Glutamatergic neuron (in vitro differentiated cells): ENCODE measurements around the gene PAPSS1. TPM values are rescaled to one million over a fixed set of nuclear protein-coding genes. Genes with fewer than 3 reads are reported as not detected.

Experiments
- DNase-seq: peaks from one replicate; pipeline ENCODE4 v3.0.0; 2022
- H3K27ac Mint-ChIP-seq: one replicate; pipeline ENCODE4 v1.8.0; 2020; ENCODE audit warnings: mild to moderate bottlenecking, mixed read lengths, inconsistent platforms; ENCODE audit not compliant: unreplicated experiment
- H3K27me3 Mint-ChIP-seq: one replicate; pipeline ENCODE4 v1.8.0; 2020; ENCODE audit warnings: mild to moderate bottlenecking, moderate library complexity, mixed read lengths, inconsistent platforms; ENCODE audit not compliant: unreplicated experiment
- H3K36me3 Mint-ChIP-seq: one replicate; pipeline ENCODE4 v1.8.0; 2020; ENCODE audit warnings: mild to moderate bottlenecking, mixed read lengths, inconsistent platforms; ENCODE audit not compliant: unreplicated experiment
- H3K4me1 Mint-ChIP-seq: one replicate; pipeline ENCODE4 v1.8.0; 2020; ENCODE audit warnings: mild to moderate bottlenecking, low read depth, mixed read lengths, inconsistent platforms; ENCODE audit not compliant: unreplicated experiment
- H3K4me3 Mint-ChIP-seq: one replicate; pipeline ENCODE4 v1.8.0; 2020; ENCODE audit warnings: mild to moderate bottlenecking, mixed read lengths, inconsistent platforms; ENCODE audit not compliant: unreplicated experiment
- H3K9me3 Mint-ChIP-seq: one replicate; pipeline ENCODE4 v1.8.0; 2020; ENCODE audit warnings: mild to moderate bottlenecking, moderate library complexity, mixed read lengths, inconsistent platforms; ENCODE audit not compliant: unreplicated experiment
- total RNA-seq: library from RNA; stranded (reverse); fragmentation: NEBNext Ultra II Directional; extraction: Animal tissue kit (Norgen Biotek cat#: 25700); gene quantifications from one replicate; pipeline ENCODE4 v1.2.1, GENCODE V29; 2021; ENCODE audit not compliant: unreplicated experiment
- TF ChIP-seq, protein P1 (sequence below): fragments of 200-600 bp; sonication (generic); IDR thresholded peaks from one replicate; pipeline ENCODE4 v1.5.0; 2021; ENCODE audit not compliant: partially characterized antibody, unreplicated experiment

PAPSS1 gene
- total RNA-seq, 1 donor from 2014 or later: 105 TPM

DNA sequence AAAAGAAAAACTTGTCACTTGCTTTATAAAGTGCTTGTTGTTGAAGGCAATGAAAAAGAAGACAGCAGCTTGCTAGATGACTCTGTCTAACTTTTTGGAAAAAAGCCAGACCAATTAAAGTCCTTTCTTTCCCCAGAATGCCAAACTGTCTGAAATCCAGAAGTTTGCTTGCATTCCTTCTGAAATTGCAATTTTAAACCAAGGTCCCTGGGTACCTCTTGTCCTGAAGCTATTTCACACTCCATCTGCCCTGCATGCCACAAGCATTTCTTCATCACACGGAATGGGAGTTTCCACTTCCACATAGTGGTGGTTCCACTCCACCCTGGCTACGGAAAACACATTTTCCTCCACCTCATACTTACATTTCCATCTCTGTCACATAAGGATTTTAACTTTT lies 101.0 kb downstream of the PAPSS1 start:
- H3K9me3 Mint-ChIP-seq: no peaks in the 10 kb centered on the region
- H3K4me3 Mint-ChIP-seq: no peak overlapping the region
- no peaks in the 10 kb centered on the region for H3K27me3 Mint-ChIP-seq
- peaks cover 6% of the 10 kb centered on the region for H3K4me1 Mint-ChIP-seq
- TF ChIP-seq, protein P1, sequence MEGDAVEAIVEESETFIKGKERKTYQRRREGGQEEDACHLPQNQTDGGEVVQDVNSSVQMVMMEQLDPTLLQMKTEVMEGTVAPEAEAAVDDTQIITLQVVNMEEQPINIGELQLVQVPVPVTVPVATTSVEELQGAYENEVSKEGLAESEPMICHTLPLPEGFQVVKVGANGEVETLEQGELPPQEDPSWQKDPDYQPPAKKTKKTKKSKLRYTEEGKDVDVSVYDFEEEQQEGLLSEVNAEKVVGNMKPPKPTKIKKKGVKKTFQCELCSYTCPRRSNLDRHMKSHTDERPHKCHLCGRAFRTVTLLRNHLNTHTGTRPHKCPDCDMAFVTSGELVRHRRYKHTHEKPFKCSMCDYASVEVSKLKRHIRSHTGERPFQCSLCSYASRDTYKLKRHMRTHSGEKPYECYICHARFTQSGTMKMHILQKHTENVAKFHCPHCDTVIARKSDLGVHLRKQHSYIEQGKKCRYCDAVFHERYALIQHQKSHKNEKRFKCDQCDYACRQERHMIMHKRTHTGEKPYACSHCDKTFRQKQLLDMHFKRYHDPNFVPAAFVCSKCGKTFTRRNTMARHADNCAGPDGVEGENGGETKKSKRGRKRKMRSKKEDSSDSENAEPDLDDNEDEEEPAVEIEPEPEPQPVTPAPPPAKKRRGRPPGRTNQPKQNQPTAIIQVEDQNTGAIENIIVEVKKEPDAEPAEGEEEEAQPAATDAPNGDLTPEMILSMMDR: no peak
- no peaks in the 10 kb centered on the region for H3K36me3 Mint-ChIP-seq
- no peak for DNase-seq
- no peak overlapping the region for H3K27ac Mint-ChIP-seq

DNA sequence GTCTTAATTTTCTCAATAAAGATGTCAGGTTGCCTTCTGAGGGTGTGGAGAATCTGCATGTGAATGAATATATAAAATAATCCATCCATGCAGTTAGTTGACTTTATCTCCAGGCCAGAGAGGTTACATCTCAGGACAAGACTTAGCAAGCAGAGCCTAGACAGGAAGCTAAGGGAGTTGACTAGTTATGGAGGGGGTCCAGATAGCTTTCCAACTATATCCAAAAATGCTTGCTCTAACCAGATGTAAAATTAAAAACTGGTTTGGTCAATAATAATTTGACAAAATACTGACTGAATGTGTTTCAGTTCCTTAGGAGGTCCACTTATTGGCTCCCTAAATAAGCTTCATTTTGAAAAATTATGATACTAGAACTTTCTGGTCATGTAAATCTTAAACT lies 101.4 kb downstream of the PAPSS1 start:
- no peaks in the 10 kb centered on the region for H3K36me3 Mint-ChIP-seq
- peak overlapping the region; percentile 16 for H3K27ac Mint-ChIP-seq
- no peaks in the 10 kb centered on the region for H3K9me3 Mint-ChIP-seq
- H3K4me1 Mint-ChIP-seq: peaks cover 6% of the 10 kb centered on the region
- DNase-seq: no peak
- no peak overlapping the region for H3K4me3 Mint-ChIP-seq
- TF ChIP-seq, protein P1: no peak
- no peaks in the 10 kb centered on the region for H3K27me3 Mint-ChIP-seq

DNA sequence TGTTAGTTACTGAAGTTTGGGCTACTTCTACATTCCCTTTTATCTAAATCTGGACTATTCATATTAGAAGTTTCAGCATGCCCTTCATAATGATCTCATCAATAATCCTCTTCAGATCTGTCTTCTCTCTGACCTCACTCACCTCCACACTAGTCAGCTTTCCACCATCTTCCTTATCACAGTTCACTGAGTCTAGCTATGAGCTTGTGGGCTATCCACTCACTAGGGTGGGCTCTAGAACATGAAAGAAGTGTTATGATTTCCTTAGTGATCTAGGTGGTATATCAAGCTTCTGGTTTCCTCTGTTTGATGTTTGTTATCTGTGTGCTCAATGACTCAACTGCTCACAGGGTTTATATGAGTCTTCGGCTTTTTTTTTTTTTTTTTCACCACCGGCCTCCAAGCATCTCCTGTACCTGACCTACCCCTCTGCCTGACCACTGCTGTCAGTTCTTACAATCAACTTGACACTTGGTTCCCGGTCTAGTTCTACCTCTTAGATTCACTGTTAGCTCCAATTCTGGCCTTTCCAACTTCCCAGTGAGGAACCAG lies 103.1 kb downstream of the PAPSS1 start:
- Mint-ChIP-seq H3K4me3 (no peak overlapping the region), H3K4me1 (peaks cover 6% of the 10 kb centered on the region), H3K27me3 (no peaks in the 10 kb centered on the region), H3K9me3 (no peaks in the 10 kb centered on the region), H3K27ac (no peak overlapping the region), H3K36me3 (peaks cover 6% of the 10 kb centered on the region)
- no peak for DNase-seq
- TF ChIP-seq, protein P1: no peak

DNA sequence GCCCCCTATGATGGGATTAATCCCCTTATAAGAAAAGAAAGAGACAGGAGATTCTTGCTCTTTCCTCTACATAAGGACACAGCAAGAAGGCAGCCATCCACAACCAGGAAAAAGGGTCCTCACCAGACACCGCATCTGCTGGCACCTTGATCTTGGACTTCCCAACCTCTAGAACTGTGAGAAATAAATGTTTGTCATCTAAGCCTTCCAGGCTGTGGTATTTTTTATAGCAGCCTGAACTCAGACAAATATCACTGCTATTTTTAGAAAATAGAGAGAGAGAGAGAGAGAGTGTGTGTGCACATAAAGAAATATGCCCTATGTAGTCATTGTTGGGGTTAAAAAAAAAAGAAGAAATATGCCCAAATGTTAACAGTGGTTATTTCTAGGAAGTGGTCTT lies 104.2 kb downstream of the PAPSS1 start:
- H3K36me3 Mint-ChIP-seq: peaks cover 6% of the 10 kb centered on the region

DNA sequence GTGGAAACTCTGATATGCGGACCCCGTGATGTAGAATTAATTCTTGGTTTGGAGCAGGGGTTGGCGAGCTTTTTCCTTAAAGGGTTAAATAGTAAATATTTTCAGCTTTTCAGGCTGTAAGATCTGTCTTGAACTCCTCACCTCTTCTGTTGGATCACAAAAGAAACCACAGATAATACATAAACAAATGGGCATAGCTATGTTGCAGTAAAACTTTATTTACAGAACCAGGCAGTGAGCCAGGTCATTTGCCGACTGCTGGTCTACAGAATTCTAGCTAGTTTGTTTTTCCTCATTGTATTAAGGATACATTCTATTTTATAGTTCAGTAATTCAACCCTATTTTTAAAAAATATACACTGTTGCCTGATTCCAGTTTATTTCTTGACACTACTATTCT lies 116.6 kb downstream of the PAPSS1 start:
- H3K36me3 Mint-ChIP-seq: no peaks in the 10 kb centered on the region
- TF ChIP-seq, protein P1: no peak
- H3K27ac Mint-ChIP-seq: no peak overlapping the region
- H3K27me3 Mint-ChIP-seq: no peaks in the 10 kb centered on the region
- H3K9me3 Mint-ChIP-seq: no peaks in the 10 kb centered on the region
- H3K4me3 Mint-ChIP-seq: no peak overlapping the region
- no peaks in the 10 kb centered on the region for H3K4me1 Mint-ChIP-seq
- DNase-seq: no peak

More for the DNA sequence above, 104.2 kb downstream of the PAPSS1 start:
- no peak overlapping the region for H3K27ac Mint-ChIP-seq
- TF ChIP-seq, protein P1: no peak
- no peaks in the 10 kb centered on the region for H3K27me3 Mint-ChIP-seq
- no peaks in the 10 kb centered on the region for H3K9me3 Mint-ChIP-seq
- H3K4me3 Mint-ChIP-seq: no peak overlapping the region
- DNase-seq: no peak
- H3K4me1 Mint-ChIP-seq: peaks cover 4% of the 10 kb centered on the region
